ENCODE data around the gene TBX19.

TBX19 gene

DNA sequence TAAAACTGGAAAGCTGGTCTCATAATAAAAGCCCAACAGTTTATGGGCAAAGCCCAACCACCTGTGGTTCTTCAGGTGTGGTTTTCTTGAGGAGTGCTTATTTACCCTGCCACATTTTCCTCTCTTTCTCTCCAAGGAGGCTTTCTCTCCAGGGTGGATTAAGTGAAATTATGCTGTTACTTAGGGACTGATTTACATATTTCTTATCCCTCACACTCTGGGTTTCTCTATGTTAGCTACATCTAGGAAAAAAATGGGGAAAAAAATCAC, 4.8 kb downstream of the TBX19 start:
- DNase-seq = no peak

DNA sequence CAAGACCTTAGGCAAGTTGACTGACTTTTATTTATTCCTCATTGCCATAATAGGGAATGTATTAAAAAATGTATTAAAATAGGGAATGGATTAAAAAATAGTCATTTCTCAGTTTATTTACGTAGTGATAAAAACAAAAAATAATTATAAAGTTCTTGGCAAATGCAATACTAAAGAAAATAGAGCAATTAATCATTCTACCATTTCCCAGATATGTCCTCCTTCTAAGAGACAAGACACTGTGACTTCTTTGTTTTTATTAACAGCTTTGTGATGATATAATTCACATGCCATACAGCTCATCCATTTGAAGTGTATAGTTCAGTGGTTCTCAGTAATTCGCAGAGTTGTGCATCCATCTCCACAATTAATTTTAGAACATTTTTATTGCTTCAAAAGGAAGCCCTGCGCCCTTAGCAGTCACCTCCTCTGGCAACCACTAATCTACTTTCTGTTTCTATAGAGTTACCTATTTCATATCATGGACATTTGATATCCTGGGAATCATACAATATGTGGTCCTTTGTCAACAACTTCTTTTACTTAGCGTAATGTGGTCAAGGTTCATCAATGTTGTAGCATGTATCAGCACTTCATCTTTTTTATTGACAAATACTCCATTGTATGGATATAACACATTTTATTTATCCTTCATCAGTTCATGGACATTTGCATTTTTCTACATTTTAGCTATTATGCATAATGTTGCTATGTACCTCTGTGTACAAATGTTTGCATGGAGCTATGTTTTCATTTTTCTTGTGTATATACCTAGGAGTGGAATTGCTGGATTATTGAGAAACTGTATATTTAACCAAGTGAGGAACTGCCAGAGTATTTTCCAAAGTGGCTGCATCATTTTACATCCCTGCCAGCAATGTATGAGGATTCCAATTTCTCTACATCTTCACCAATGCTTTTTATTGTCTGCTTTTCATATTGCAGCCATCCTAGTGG, 5.6 kb downstream of the TBX19 start:
- peak; percentile 6 for DNase-seq

DNA sequence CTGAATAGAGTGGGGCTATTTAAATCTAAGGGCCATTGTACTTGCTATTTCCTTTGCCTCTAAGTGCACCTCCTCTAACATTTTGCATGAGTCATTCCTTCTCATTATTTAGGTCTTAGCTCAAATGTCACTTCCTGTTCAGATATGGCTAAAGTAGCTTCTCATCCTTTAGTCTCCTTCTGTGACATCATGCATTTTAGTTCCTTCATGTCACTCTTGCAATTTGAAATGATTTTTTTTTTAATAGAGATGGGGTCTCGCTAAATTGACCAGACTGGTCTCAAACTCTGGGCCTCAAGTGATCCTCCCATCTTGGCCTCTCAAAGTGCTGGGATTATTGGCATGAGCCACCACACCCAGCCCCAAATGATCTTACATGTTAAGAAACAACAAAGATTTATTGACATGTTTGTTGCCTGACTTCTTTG, 6.6 kb downstream of the TBX19 start:
- no peak for DNase-seq

DNA sequence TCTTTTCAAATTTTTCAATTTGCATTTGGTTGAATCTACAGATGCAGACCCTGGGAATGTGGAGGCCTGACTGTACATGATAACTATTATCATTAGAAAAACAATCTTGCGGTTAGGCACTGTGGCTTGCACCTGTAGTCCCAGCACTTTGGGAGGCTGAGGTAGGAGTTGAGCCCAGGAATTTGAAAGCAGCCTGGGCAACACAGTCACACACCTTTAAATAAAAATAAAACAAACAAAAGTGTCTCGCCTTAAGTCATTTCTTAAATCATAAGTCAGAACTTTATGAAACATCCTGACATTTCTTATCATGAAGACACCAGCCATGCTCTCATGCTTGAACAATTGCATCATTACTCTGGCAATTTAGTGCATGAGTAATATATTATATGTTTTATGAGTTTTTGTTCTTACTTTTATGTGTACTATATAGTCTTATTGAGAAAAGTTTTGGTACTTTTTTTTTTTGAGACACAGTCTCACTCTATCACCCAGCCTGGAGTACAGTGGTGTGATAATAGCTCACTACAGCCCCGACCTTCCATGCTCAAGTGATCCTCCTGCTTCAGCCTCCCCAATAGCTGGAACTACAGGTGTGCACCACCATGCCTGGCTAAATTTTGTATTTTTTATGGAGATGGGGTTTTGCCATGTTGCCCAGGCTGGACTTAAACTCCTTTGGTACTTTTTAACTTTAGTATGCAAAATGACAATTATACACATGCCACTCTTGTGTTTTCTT, 7.8 kb downstream of the TBX19 start:
- no peak for DNase-seq

DNA sequence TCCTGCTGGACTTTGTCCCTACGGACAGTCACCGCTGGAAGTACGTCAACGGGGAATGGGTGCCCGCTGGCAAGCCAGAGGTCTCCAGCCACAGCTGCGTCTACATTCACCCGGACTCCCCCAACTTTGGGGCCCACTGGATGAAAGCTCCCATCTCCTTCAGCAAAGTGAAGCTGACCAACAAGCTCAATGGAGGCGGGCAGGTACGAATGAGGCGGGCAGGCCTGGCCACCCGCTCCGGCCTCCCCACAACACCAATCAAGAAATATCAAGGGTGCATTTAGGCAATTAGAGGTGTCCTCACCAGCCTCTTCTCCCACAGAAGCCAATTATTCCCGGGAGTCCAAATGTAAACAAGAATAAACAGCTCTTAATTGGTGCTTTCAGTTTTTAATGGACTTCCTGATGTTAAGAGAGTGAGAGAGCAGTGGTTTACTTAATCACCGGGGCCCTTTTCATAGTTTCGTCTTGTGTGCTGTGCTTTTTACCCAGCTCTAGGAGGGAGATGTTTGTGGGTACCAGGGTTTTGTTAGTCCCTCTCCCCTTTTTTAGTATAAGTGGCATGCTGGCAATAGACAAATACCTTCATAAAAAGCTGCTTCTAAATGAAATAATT, 10.7 kb downstream of the TBX19 start:
- peak; percentile 96 for DNase-seq

GRCh38 chr1:168293356-168293755, 12.7 kb downstream of the TBX19 start:
- no peak for DNase-seq

DNA sequence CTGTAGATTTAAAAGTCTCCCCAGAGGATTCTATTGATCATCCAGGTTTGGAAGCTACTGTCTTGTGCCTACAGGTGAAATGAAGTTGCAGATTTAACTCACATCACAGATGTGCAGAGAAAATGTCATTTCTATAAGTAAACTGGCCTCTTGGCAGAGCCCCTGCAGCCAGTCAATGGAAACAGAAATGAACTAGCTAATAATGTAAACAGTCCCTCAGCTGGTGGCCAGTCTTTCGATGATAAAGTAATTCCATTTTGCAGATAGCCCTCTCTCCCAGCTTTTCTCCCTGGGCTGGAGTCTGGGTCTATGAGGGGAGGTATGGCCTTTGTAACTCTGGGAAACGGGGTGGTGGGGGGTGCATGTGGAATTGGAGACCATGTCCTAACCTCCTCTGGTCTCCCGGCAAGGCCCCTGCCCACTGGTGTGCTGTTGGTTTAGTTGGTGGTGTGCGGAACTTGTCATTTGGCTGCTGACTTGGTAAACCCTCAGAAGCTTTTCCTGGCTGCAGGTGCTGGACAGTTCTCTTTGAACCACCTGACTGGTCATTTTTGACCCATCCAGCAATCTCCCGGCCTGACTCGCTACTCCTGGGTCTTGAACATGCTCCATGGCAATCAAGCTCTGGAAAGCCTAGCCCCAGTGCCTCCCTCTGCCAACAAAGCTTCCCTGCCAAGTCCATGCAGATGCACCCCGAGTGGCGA, 14.9 kb downstream of the TBX19 start:
- DNase-seq = no peak

GRCh38 chr1:168297019-168297730, 16.5 kb downstream of the TBX19 start:
- peak; percentile 53 for DNase-seq

DNA sequence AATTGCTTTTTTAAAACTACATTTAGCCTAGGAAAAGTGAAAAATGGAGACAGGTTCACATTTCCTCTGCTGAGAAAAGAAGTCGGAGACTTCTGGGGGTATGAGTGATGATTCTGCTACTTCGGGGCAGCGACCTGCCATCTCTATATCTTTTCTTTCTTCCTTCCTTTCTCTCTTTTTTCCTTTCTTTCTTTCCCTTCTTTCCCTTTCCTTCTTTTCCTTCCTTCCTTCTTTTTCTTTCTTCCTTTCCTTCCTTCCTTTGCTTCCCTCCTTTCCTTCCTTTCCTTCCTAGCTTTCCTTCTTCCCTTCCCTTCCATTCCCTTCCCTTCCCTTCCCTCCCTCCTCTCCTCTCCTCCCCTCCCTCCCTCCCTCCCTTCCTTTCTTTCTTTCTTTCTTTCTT, 17.8 kb downstream of the TBX19 start:
- DNase-seq = no peak

DNA sequence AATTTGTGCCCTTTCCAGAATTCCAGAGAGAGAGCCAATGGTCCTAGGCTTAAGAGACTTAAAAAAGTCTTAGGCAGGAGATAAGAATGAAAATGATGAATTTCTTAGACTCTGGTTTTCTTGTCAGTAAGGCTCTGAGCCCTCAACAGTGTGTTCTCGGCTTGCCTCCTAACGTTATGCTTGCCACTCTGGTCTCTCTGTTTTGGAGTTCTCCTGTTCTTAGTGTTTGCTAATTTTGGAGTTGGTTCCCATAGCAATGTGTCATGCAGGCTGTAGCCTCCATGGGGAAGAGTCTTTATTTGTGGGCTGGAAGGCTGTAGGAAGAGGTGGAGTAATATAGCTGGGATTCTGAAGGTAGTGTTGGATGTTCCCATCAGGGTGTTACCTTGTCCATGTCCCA, 19.9 kb downstream of the TBX19 start:
- DNase-seq = no peak

GRCh38 chr1:168301664-168302320, 21.1 kb downstream of the TBX19 start:
- no peak for DNase-seq

DNA sequence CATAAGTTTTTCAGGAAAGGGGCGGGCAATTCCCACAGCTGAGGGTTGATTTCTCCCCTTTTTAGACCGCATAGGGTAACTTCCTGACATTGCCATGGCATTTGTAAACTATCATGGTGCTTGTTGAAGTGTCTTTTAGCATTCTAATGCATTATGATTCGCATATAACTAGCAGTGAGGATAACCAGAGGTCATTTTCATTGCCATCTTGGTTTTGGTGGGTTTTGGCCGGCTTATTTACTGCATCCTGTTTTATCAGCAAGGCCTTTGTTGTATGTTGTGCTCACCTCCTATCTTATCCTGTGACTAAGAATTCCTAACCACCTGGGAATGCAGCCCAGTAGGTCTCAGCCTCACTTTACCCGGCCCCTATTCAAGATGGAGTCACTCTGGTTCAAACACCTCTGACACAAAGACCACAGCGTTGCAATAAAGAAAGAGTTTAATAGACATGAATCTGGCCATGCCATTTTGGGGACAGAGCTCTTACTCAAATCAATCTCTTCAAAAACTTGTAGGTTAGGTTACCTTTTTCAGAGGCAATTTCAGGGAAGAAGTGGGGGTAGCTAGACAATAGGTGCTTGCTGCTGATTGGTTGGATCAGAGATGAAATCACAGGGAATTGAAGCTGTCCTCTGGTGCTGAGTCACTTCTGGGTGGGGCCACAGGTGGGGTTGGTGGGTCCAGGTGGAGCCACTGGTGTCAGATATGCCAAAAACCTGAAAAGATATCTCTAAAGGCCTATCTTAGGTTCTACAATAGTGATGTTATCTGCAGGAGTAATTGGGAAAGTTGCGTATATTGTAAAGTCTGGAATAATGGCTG, 23.3 kb downstream of the TBX19 start:
- no peak for DNase-seq

DNA sequence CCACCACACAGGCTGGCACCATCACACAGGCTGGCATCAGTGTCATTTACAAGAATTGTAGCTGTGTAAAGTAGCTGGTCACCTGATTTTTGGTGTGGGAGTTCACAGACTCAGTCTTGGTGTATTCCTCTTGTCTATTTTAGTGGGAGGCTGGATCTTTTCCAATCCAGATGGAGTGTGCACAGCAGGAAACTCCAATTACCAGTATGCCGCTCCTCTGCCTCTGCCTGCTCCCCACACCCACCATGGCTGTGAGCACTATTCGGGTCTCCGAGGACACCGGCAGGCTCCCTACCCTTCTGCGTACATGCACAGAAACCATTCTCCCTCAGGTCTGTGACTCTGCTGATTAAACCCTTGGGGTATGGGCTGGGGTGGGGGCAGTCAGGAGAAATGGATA, 24.2 kb downstream of the TBX19 start:
- no peak for DNase-seq

DNA sequence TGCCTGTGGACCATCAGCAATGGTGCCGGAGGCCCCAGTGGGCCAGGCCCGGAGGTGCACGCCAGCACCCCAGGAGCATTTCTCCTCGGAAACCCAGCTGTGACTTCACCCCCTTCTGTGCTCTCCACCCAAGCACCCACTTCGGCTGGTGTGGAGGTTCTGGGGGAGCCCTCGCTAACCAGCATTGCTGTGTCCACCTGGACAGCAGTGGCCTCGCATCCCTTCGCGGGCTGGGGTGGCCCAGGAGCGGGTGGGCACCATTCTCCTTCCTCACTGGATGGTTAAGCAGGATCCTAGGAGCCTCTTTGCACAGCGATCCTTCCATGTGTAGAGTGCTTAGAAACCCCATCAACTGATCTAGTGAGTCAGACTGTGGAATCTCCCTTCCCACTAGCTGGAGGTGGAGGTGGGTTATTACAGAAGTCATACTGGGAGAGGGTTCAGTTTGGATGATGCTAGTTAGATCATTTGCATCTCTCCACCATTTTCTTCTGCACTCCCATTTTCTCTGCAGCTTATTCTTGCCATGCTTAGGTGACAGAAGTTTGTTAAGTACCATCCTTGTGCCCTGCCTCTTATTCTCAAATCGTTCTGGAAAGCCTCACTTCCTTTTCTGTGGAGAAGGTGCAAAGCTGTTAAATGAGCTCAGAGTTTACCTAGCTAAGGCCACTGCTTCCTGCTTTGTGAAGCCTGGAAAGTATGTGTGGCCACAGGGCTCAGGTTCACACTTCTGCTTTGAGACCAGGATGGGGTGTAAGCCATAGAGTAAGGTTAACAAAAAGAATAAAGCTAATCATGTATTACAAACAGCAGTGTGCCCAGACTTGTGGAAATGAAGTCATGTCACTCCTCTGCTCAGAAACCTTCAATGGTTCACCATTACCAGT, 32.3 kb downstream of the TBX19 start:
- no peak for DNase-seq

- DNase-seq = no peak
These were observed 35.5 kb downstream of the TBX19 start for GRCh38 chr1:168316142-168316541.

DNA sequence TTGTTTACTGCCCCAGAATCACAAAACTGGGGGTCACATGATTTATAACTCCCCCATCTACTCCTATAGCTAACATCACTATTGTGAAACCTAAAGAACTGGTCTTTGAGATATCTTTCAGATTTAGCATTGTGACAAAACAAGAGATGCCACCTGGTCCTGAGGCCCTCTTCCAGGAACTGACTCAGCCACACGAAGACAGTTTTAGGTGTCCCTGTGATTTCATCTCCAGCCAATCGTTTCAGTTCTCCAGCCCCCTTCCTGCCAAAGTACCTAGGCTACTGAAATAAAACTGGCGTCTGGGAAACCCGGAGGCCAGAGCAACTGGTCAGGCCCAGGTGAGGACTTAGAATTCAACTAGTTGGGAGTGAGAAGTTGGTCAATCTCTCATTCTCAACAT, 36.6 kb downstream of the TBX19 start:
- DNase-seq = no peak

DNA sequence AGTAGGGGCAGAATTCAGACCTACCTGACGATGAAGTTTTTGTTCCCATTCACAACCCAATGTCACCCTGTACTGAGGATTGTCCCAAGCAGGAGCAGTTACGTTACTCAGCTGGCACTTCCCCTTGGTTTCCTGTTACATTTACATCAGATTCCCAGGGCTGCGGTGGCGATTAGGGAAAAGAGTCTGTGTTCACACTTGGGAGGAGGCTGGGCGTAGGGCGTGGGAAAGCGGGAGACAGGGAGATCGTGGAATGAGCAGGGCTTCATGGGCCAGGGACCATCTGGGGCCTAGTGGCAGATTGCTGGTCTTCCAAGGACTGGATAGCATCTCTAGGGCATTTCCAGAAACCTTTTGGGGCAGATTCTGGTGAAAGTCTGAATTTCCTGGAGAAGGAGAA, 39.0 kb downstream of the TBX19 start:
- DNase-seq = no peak

DNA sequence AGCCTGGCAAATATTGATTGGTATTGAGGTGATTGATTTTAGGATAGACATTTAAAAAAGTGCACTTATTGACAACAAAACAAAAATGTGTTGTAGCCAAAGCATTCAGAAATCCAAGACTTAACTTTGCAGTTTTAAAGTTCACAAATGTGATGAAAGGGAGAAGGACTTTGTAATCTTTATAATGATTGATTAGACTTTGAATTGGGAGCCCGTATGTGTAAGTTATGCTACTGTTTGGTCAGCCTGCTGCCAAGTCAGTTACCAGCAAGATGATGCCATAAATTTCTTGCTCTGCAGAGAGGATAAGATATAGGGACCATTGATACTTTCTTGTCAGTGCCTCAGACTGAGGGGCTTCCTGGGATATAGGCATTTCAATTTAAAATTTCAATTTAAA, 39.5 kb downstream of the TBX19 start:
- no peak for DNase-seq

GRCh38 chr1:168320800-168321450, 40.2 kb downstream of the TBX19 start:
- no peak for DNase-seq

GRCh38 chr1:168321945-168322344, 41.3 kb downstream of the TBX19 start:
- peak; percentile 52 for DNase-seq
